DMS114 treated with DMSO at 0.1 percent for 48 hours (cell line): ENCODE data around the gene GPR17.

Experiments used
- DNase-seq: peaks from one replicate; lab custom pipeline; 2025; ENCODE audit not compliant: unreplicated experiment; lab: John Stamatoyannopoulos, UW

GPR17 gene

GRCh38 chr2:127614246-127614645 is 31.7 kb upstream of the GPR17 start:
- DNase-seq, result no peak

- no peak for DNase-seq
These were observed 31.2 kb upstream of the GPR17 start for GRCh38 chr2:127614731-127615130.

GRCh38 chr2:127615511-127616166 is 30.3 kb upstream of the GPR17 start:
- no peak for DNase-seq

- no peak for DNase-seq
These were observed 27.3 kb upstream of the GPR17 start for GRCh38 chr2:127618551-127619202.

DNA sequence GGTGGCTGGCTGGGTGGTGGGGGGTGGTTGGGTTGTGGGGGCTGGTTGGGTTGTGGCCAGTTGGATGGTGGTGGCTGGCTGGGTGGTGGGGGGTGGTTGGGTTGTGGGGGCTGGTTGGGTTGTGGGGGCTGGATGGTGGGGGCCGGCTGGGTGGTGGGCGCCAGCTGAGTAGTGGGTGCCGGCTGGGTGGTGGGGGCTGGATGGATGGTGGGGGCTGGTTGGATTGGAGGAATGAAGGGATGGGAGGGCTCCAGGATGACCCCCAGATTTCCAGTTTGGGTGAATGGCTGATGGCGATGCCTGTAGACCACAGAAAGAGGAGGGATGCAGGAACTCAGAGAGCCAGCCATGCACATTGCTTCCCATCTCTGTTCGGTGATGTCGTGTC is 26.8 kb upstream of the GPR17 start:
- no peak for DNase-seq

DNA sequence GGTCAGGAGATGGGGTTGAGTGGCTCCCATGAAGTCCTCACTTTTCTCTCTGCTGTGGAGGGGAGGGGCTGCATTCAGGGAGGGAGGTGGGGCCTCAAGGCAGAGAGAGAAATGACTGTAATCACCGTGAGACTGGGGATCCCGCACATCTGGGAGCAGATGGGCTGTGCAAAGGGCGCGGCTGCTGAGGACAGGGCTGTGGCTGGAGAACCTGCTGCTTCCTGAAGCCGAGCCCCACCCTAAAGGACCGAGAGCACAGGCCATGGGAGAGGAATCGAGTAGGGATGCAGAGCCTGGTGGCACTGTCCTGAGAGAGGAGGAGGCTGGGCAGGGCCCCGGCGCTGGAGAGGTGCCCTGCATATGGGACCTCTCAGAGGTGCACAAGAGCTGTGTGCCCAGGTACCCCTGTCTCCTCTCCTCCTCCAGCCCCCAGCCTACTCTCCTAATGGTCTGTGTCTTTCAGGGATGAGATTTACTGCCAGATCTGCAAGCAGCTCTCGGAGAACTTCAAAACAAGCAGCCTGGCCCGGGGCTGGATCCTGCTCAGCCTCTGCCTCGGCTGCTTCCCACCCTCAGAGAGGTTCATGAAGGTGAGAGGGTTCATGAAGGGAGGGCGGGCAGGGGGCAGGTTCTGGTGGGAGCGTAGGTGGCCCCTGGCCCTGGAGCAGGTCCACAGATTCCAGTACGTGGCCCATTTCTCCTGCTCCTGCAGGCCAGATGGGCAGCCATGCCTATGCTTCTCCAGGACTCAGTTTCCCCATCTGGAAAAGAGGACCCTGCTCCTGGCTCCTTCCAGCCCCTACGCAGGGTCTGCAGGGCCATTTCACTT is 25.9 kb upstream of the GPR17 start:
- no peak for DNase-seq

DNA sequence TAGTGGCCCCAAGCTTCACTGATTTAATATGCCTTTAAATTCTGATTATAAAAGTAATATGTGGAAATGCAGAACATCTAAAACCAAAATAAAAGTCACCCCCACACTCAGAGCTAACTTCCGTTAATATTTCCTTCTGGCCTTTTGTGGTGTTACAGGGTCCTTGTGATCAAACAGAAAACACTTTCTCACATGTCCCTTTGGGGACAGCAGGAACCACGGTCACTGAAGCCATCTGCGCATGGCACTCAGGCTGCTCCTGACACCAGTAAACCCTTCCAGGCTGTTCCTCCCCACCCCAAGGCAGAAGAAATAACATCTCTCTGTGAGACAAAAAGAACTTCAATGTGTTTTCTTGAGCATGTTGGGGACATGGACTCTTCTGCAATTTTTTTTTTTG is 25.1 kb upstream of the GPR17 start:
- no peak for DNase-seq

- DNase-seq, result no peak
These were observed 23.9 kb upstream of the GPR17 start for GRCh38 chr2:127621981-127622431.

DNA sequence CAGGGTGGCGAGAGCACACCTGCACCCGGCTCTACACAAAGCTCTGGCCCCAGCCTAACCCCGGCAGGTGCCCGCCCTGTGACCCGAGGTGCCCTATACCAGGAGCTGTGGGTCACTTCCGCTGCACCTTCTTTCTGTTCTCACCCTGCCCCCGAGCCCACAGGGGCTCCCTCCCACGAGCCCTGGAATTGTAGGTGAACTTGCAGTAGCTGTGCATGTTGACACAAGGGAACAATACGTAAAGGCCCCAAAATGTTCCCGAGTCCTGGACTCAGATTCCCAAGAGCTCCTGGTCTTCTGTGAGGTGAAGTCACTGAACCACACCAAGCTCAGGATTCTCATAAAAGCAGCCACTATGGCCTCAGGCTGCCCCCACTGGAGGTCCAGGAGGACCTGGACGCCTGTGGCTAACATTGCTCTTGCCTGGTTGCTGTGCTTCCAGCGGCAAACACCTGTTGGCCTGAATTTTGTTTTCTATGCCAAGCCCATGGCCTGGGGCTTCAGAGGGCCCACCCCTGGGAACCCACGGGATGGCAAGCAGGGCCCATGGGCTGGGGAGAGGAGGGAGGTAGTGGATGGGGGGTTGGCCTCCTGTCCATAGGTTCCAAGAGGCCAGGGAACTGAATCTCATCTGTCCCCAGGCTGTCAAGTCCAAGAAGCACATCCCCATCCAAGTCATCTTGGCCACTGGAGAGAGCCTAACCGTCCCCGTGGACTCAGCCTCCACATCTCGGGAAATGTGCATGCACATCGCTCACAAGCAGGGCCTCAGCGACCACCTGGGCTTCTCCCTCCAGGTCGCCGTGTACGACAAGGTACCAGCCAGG is 23.2 kb upstream of the GPR17 start:
- DNase-seq, result no peak

GRCh38 chr2:127623388-127624319 is 22.3 kb upstream of the GPR17 start:
- DNase-seq, result no peak

DNA sequence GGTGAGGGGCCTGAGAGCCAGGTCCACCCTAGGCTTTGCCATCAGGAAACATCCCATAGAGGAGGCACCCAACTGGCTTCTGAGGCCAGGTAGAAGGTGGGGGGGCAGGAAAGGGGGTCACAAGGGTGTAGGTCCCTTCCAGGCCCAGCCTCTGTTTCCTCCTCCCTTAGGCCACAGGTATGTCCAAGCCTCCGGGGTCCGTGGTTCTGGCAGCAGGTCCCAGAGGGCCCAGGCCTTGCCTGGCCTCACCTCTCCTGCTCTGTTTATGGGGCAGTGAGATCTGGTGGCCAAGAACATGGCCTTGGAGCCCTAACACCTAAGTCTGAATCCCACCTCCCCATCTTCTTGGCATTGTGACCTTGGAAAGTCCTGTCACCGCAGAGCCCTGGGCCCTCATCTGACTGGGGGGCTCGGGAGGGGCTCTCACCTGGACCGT is 21.6 kb upstream of the GPR17 start:
- no peak for DNase-seq

GRCh38 chr2:127624756-127625571 is 21.0 kb upstream of the GPR17 start:
- no peak for DNase-seq

DNA sequence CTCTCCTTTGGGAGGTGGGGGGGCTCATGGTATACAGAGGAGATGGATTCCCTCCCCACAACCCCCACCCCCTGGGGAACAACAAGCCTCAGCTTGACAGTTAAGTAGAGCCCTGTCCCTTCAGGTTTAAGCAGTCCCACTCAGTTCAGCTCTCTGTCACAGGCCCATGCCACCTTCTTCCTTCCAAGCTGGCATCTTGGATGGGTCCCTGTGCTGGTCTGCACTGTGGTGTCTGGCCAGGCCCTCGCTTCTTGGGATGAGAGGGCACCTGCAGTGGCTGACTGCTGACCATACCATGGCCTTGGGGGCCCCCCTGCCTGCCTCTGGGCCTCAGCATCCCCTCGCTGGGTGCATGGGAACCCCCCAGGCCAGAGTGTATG is 20.4 kb upstream of the GPR17 start:
- no peak for DNase-seq

GRCh38 chr2:127626175-127626574 is 19.8 kb upstream of the GPR17 start:
- DNase-seq, result no peak

- DNase-seq, result no peak
These were observed 18.8 kb upstream of the GPR17 start for GRCh38 chr2:127626917-127627739.

- DNase-seq, result no peak
These were observed 18.0 kb upstream of the GPR17 start for GRCh38 chr2:127627740-127628571.

DNA sequence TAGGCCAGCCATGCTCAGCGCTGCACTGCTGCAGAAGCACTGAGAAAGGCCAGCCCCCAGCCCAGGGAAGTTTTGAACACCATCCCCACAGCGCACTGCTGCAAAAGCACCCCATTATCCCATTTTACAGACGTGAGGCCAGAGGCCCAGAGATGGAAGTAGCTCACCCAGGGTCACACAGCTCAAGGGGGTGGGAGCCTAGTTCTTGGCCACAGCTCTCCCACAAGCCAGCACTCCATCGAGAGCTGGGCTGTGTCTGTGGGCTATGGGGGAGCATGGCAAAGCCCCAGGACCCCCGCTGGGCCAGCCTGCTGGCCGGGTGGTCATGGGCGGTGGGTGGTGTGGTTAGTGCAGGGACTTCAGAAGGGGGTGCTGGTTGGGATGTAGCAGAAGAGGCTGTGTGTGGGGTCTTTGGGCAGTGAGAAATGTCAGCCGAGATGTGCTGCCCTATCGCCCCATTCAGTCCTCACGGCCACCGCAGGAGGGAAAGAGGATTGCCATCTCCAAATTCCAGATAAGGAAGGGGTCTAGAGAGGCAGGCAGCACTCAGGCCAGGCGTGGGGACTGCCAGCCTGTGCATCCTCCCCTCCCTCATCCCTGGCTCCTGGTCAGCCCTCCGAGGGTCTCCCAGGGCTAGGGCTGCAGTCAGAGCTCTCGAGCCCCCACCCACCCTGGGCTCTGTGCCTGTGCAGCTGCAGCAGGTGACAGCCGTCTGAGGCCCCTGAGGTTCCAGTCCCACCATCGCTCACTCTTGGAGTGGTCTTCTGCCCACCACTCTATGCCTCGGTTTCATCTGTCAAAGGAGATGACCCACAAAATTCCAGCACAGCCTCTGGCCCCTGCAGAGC is 17.0 kb upstream of the GPR17 start:
- DNase-seq, result no peak
